ENCODE data around the gene TMEM150B. TPM values are rescaled to one million over a fixed set of nuclear protein-coding genes. Genes with fewer than 3 reads are reported as not detected.
"Not testable (repeated sequence)": the region's sequence is repeated elsewhere in the genome, so short reads cannot be mapped to it uniquely, and the experiment has no call there.

Gene TMEM150B
- total RNA-seq, 2 experiments from 2014 or later: not detected

DNA sequence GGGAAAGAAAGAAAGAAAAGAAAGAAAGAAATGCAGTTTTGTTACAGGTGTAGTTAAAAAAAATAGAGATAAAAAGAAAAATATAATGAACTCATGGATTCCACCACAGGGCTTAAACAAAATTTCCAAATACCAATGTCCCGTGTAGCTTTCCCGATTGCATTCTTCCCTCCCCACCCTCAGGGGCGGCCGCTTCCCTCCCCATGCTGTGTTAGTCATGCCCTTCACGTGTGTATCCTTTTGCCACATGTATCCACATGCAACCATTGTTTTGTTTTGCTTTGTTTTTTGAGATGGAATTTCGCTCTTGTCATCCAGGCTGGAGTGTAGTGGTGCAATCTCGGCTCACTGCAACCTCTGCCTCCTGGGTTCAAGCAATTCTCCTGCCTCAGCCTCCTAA, 11.0 kb upstream of the TMEM150B start:
- ChIA-PET POLR2A (interaction anchor here (1.0 kb wide), 1 partner anchor 138 kb away, joined by 3 read pairs; no protein-coding TSS in a partner anchor), CTCF (ENCODE audit: unreplicated experiment) (no interaction called here)
- H3K9me2 ChIP-seq (ENCODE audit: insufficient read depth, low read length): no peaks in the 10 kb centered on the region
- no peaks in the 10 kb centered on the region for H3K9me3 ChIP-seq (ENCODE audit: low read length)
- H3K27ac ChIP-seq (ENCODE audit: low read depth, low read length, poor library complexity, severe bottlenecking): no peak overlapping the region
- no peaks in the 10 kb centered on the region for H3K36me3 ChIP-seq (ENCODE audit: insufficient read depth, low read length)
- TF ChIP-seq, protein P1, sequence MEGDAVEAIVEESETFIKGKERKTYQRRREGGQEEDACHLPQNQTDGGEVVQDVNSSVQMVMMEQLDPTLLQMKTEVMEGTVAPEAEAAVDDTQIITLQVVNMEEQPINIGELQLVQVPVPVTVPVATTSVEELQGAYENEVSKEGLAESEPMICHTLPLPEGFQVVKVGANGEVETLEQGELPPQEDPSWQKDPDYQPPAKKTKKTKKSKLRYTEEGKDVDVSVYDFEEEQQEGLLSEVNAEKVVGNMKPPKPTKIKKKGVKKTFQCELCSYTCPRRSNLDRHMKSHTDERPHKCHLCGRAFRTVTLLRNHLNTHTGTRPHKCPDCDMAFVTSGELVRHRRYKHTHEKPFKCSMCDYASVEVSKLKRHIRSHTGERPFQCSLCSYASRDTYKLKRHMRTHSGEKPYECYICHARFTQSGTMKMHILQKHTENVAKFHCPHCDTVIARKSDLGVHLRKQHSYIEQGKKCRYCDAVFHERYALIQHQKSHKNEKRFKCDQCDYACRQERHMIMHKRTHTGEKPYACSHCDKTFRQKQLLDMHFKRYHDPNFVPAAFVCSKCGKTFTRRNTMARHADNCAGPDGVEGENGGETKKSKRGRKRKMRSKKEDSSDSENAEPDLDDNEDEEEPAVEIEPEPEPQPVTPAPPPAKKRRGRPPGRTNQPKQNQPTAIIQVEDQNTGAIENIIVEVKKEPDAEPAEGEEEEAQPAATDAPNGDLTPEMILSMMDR (conservative IDR thresholded peaks at IDR 0.05; ENCODE audit: low read length): no peak
- no peak for TF ChIP-seq EZH2phosphoT487 (IDR thresholded peaks at IDR 0.05; ENCODE audit: borderline replicate concordance, low read depth, low read length)
- intact Hi-C loops (cut with micrococcal nuclease; ENCODE audit: unreplicated experiment): loop anchor here (5.0 kb wide), 1 partner anchor 34 kb away; no protein-coding TSS in a partner anchor
- peaks cover 21% of the 10 kb centered on the region for H3K4me1 ChIP-seq (ENCODE audit: insufficient read depth, low read length, poor library complexity, severe bottlenecking)
- H2AFZ ChIP-seq (ENCODE audit: low read length): no peak overlapping the region
- H4K20me1 ChIP-seq (ENCODE audit: insufficient read depth, low read length): no peaks in the 10 kb centered on the region
- no peak overlapping the region for H3K4me2 ChIP-seq (ENCODE audit: low read length)
- DNase-seq (ENCODE audit: low spot score): no peak
- no TSS peak for BruUV-seq (replicated peaks)
- no peak overlapping the region for H3K4me3 ChIP-seq (ENCODE audit: low read depth, low read length, poor library complexity, severe bottlenecking)
- no peaks in the 10 kb centered on the region for H3K79me2 ChIP-seq (ENCODE audit: insufficient read depth, low read depth, low read length)

DNA sequence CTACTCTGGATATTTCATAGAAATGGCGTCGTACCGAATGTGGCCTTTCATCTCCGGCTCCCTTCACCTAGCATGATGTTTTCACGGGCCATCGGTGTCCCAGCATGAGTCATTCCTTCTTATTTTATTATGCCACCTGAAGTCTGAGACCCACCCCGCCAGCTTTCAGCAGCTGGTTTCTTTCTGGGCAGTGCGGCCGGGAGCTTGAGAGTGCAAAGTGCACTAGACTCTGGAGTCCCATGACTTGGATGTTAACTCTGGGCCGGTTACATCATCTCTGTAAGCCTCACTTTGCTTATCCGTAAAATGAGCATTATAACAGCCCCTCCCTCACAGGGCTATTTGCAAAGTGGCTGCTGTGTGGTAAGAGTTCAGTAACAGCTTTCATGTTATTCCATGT, 8.7 kb upstream of the TMEM150B start:
- Histone ChIP-seq H3K4me3 (ENCODE audit: low read depth, low read length, poor library complexity, severe bottlenecking) (no peak overlapping the region), H3K36me3 (ENCODE audit: insufficient read depth, low read length) (no peaks in the 10 kb centered on the region), H3K79me2 (ENCODE audit: insufficient read depth, low read depth, low read length) (no peaks in the 10 kb centered on the region), H3K27ac (ENCODE audit: low read depth, low read length, poor library complexity, severe bottlenecking) (no peak overlapping the region), H3K4me2 (ENCODE audit: low read length) (no peak overlapping the region), H2AFZ (ENCODE audit: low read length) (no peak overlapping the region), H3K4me1 (ENCODE audit: insufficient read depth, low read length, poor library complexity, severe bottlenecking) (peaks cover 10% of the 10 kb centered on the region), H3K9me3 (ENCODE audit: low read length) (no peaks in the 10 kb centered on the region), H3K9me2 (ENCODE audit: insufficient read depth, low read length) (no peaks in the 10 kb centered on the region), H4K20me1 (ENCODE audit: insufficient read depth, low read length) (no peaks in the 10 kb centered on the region)
- no TSS peak for BruUV-seq (replicated peaks)
- intact Hi-C loops (cut with micrococcal nuclease; ENCODE audit: unreplicated experiment): no loop called here
- ChIA-PET POLR2A (no interaction called here), CTCF (ENCODE audit: unreplicated experiment) (no interaction called here)
- TF ChIP-seq, protein P1 (conservative IDR thresholded peaks at IDR 0.05; ENCODE audit: low read length): no peak
- TF ChIP-seq EZH2phosphoT487 (IDR thresholded peaks at IDR 0.05; ENCODE audit: borderline replicate concordance, low read depth, low read length): no peak
- DNase-seq (ENCODE audit: low spot score): no peak

DNA sequence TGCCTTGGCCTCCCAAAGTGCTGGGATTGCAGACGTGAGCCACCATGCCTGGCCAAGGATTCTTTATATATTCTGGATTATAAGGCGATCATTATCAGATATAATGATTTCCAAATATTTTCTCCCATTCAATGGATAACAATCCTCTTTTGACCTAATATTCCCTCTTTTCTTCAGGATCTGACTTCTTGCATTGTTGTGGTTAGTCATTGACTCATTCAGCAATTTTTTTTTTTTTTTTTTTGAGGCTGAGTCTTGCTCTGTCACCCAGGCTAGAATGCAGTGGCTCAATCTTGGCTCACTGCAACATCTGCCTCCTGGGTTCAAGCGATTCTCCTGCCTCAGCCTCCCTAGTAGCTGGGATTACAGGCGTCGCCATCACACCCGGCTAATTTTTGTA, 4.7 kb upstream of the TMEM150B start:
- H4K20me1 ChIP-seq (ENCODE audit: insufficient read depth, low read length); POLR2A ChIA-PET; intact Hi-C loops (cut with micrococcal nuclease; ENCODE audit: unreplicated experiment): not testable (repeated sequence)

DNA sequence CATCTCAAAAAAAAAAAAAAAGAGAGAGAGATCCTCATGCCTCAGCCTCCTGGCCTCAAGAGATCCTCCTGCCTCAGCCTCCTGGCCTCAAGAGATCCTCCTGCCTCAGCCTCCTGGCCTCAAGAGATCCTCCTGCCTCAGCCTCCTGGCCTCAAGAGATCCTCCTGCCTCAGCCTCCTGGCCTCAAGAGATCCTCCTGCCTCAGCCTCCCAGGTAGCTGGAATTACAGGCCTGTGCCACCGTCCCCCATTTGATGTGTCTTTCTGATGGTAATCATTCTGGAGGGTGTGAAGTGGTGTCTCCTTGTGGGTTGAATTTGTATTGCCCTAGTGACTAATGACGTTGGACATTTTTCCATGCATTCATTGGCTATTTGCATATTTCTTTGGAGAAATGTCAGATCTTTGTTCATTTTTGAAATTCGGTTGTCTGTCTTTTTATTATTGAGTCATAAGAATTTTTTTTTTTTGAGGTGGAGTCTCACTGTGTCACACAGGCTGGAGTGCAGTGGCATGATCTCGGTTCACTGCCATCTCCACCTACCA, 3.7 kb upstream of the TMEM150B start:
- H3K79me2 ChIP-seq (ENCODE audit: insufficient read depth, low read depth, low read length); H3K9me3 ChIP-seq (ENCODE audit: low read length); H3K27ac ChIP-seq (ENCODE audit: low read depth, low read length, poor library complexity, severe bottlenecking); DNase-seq (ENCODE audit: low spot score); H4K20me1 ChIP-seq (ENCODE audit: insufficient read depth, low read length); intact Hi-C loops (cut with micrococcal nuclease; ENCODE audit: unreplicated experiment); H3K4me2 ChIP-seq (ENCODE audit: low read length); BruUV-seq (replicated peaks); H3K4me1 ChIP-seq (ENCODE audit: insufficient read depth, low read length, poor library complexity, severe bottlenecking); CTCF ChIA-PET (ENCODE audit: unreplicated experiment); H3K4me3 ChIP-seq (ENCODE audit: low read depth, low read length, poor library complexity, severe bottlenecking); H2AFZ ChIP-seq (ENCODE audit: low read length); H3K36me3 ChIP-seq (ENCODE audit: insufficient read depth, low read length); POLR2A ChIA-PET; H3K9me2 ChIP-seq (ENCODE audit: insufficient read depth, low read length): not testable (repeated sequence)

More for the DNA sequence above, 4.7 kb upstream of the TMEM150B start:
- H3K9me3 ChIP-seq (ENCODE audit: low read length); H3K27ac ChIP-seq (ENCODE audit: low read depth, low read length, poor library complexity, severe bottlenecking); CTCF ChIA-PET (ENCODE audit: unreplicated experiment); H3K9me2 ChIP-seq (ENCODE audit: insufficient read depth, low read length); H3K4me1 ChIP-seq (ENCODE audit: insufficient read depth, low read length, poor library complexity, severe bottlenecking); BruUV-seq (replicated peaks); H3K4me3 ChIP-seq (ENCODE audit: low read depth, low read length, poor library complexity, severe bottlenecking); H3K4me2 ChIP-seq (ENCODE audit: low read length); DNase-seq (ENCODE audit: low spot score); H3K36me3 ChIP-seq (ENCODE audit: insufficient read depth, low read length); H2AFZ ChIP-seq (ENCODE audit: low read length); H3K79me2 ChIP-seq (ENCODE audit: insufficient read depth, low read depth, low read length): not testable (repeated sequence)
